HG02759 (cell line): ENCODE results near the gene WRAP53.

Source experiments
- ATAC-seq: cut with Tn5 transposase; IDR thresholded peaks from one replicate; pipeline ENCODE4 v1.9.1; 2021; ENCODE audit warnings: mild to moderate bottlenecking, moderate library complexity; ENCODE audit not compliant: unreplicated experiment

The WRAP53 gene

GRCh38 chr17:7740481-7741001 is 52.3 kb downstream of the WRAP53 start:
- no peak for ATAC-seq

GRCh38 chr17:7742729-7743128 is 54.5 kb downstream of the WRAP53 start:
- no peak for ATAC-seq

DNA sequence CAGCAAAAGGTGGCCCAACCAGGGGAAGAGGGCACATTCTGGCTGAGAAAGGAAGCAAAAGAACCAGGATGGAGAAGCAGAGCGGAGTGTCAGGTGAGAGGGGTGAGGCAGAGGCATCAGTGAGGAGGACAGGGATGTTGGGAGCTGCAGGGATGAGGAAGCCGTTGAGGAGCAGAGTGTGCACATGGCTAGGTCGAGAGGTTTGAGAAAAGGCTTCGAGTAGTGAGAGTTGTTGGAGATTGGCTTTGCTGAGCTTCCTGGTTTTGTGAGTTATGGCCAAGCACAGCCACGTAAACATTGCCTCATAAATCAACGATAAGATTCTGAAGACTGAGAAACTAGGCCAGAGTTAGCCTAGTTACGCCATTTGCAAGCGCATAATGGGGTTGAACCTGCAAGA is 56.1 kb downstream of the WRAP53 start:
- ATAC-seq = no peak

GRCh38 chr17:7745748-7746470 is 57.6 kb downstream of the WRAP53 start:
- no peak for ATAC-seq

GRCh38 chr17:7747635-7748071 is 59.4 kb downstream of the WRAP53 start:
- ATAC-seq = no peak

- ATAC-seq = no peak
Observed at GRCh38 chr17:7748076-7748775, 59.9 kb downstream of the WRAP53 start.

- no peak for ATAC-seq
Observed at GRCh38 chr17:7750321-7750821, 62.1 kb downstream of the WRAP53 start.
